ENCODE results near the gene TNIK.
"Not testable (repeated sequence)": the region's sequence is repeated elsewhere in the genome, so short reads cannot be mapped to it uniquely, and the experiment has no call there.

The TNIK gene

DNA sequence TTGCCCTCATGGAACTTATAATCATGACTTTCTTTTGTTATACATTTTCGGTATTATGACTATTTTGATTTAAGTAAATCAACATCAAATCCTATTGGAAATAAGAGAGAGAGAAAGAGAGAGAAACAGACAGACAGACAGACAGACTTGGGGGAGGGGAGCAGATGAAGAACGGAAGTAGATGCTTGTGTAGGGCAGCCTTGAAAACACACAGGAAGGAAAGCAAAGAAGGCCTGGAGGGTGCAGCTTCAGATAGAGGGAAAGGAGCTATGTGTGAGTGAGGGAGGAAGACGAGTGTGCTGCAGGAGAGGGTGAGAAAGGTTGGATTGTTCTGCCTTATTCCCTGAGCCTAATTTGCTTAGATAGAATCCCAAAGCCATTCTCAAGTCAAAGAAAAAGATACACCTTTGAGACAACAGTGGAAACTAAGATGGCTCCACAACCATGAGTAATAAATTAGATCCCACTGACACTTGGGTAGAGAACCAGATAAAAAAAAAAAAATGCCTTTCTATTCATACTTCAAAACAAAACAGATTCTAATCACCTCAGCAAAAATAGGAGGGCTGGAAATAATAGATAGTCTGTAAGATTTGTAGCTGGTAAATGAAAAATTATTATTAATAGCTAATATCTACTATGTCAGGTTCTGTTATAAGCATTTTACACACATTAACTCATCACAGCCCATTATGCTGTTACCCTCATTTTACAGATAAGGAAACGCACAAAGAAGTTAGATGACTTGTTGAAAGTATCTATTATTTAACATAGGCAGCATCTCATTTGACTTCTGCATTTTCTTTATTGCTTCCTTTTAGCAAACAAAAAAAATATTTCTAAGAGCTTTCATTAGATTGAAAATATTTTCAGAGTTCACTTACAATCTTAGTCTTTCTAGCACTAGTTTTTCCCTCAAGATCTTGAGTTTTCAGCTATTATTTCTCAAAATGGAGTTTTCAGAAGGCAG lies 214.1 kb downstream of the TNIK start:
- no peak overlapping the region for H3K27ac ChIP-seq
- no peak for TF ChIP-seq ZFX (IDR thresholded peaks at IDR 0.05)
- TF ChIP-seq, protein P1, sequence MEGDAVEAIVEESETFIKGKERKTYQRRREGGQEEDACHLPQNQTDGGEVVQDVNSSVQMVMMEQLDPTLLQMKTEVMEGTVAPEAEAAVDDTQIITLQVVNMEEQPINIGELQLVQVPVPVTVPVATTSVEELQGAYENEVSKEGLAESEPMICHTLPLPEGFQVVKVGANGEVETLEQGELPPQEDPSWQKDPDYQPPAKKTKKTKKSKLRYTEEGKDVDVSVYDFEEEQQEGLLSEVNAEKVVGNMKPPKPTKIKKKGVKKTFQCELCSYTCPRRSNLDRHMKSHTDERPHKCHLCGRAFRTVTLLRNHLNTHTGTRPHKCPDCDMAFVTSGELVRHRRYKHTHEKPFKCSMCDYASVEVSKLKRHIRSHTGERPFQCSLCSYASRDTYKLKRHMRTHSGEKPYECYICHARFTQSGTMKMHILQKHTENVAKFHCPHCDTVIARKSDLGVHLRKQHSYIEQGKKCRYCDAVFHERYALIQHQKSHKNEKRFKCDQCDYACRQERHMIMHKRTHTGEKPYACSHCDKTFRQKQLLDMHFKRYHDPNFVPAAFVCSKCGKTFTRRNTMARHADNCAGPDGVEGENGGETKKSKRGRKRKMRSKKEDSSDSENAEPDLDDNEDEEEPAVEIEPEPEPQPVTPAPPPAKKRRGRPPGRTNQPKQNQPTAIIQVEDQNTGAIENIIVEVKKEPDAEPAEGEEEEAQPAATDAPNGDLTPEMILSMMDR (conservative IDR thresholded peaks at IDR 0.05): no peak

DNA sequence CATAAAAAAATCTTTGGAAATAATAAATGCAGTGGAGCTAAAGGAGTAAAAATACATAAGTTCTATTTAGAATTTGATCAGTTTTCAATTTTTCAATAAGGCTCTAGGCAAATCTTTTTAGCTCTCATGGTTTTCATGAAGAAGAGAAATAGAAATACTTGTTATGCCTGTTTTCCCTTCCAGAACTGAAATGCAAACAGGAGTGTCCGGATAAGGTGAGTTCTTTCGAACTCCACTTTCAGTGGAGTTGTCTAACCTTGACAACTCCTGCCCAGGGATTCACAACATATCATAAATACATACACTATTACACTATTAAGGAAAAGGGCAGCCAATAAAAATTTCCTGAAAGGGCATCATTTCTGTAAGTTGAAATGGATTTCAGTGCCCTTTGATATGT lies 217.3 kb downstream of the TNIK start:
- no peak for TF ChIP-seq ZFX (IDR thresholded peaks at IDR 0.05)
- TF ChIP-seq, protein P1 (conservative IDR thresholded peaks at IDR 0.05): no peak

DNA sequence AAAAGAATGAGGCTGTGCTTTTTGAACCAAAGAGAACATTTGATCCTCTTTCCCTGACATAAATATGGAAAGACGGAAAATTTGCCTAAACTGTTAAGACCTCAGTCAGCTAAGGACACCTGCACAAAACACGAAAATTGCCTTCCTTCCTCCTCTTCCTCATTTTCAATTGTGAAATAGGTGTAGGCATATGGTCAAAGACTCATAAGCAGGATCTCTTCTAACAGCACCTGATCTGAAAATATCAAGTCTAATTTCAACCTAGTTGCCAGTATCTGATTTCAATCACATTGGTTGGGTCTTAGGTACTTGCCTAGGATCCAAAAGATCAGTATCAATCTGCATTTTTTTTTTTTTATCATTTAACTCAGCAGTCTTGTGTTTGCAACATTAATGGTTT lies 218.0 kb downstream of the TNIK start:
- no peak overlapping the region for H3K27ac ChIP-seq
- TF ChIP-seq, protein P1 (conservative IDR thresholded peaks at IDR 0.05): no peak
- no peak for TF ChIP-seq ZFX (IDR thresholded peaks at IDR 0.05)

More for the DNA sequence above, 217.3 kb downstream of the TNIK start:
- H3K27ac ChIP-seq: no peak overlapping the region

DNA sequence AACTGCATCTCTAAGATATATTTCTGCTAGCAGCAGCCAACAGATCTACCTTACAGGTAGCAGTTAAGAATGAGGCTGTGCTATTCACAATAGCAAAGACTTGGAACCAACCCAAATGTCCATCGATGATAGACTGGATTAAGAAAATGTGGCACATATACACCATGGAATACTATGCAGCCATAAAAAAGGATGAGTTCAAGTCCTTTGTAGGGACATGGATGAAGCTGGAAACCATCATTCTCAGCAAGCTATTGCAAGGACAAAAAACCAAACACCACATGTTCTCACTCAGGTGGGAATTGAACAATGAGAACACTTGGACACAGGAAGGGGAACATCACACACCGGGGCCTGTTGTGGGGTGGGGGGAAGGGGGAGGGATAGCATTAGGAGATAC lies 218.6 kb downstream of the TNIK start:
- H3K27ac ChIP-seq: not testable (repeated sequence)

DNA sequence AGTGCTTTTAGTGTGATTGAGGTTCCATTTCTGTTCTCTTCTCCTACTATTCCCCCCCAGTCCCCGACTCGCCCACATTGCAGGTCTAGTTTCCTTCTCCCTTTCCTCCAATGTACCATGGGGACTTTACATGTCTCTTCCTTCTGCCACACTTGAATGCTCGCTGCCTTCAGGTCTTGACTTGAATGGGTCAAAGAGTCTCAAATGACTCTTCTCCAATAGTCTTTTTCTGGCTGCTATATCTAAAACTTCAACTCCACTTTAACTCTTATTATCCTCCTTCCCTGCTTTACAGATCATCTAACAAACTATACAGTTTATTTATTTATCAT lies 219.7 kb downstream of the TNIK start:
- no peak overlapping the region for H3K27ac ChIP-seq
- no peak for TF ChIP-seq ZFX (IDR thresholded peaks at IDR 0.05)
- TF ChIP-seq, protein P1 (conservative IDR thresholded peaks at IDR 0.05): no peak

DNA sequence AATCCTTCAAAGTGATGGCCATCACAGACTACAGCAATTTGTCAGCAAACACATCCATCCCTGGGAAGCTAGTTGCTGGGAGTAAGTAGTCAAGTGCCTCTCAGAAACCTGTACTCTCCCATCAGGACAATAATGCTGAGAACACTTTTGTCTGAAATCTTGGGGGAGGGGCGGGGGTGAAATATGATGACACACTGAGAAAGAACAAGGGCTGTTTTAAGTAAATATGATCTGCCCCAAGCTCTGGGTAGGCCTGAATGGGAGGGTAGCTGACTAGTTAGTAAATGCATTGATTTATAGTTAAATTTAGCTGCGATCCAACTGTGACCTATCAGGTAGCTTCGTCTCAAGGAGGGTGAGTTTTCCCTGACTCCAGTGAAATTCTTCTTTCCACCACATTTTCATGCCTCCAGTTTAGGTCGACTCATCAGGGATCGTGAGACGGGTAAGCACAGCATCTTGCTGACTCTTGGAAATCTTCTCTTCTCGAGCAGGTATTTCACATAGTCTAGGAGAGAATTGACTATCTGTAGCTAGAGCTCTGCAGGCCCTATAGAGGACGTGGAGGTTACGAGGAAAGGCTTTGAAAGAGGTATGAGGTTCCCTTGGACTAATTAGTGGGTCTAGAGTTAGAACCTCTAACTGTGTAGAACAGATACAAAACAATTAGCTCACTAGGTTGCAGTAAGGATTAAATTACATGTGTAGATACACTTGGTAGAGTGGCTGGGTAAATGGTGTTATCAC lies 220.3 kb downstream of the TNIK start:
- H3K27ac ChIP-seq: no peak overlapping the region
- no peak for TF ChIP-seq ZFX (IDR thresholded peaks at IDR 0.05)
- TF ChIP-seq, protein P1 (conservative IDR thresholded peaks at IDR 0.05): no peak

DNA sequence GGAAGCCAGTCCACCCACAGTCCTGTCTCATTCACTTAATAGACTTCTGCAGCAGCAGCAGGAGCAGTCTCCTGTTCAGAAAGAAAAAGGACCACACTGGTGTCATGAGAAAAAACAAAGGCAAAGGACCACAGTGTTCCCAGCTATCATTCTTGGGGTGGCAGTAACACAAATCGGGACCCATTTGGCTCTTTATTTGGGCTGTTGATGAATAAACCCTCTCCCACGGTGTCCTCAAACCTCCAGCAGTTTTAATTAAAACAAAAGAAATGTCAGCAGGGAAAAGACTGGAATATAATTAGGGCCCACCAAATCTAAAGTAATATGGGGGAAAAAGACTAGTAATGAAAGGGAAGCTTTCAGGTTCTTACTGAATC lies 223.2 kb downstream of the TNIK start:
- H3K27ac ChIP-seq: no peak overlapping the region
- TF ChIP-seq ZFX (IDR thresholded peaks at IDR 0.05): no peak
- TF ChIP-seq, protein P1 (conservative IDR thresholded peaks at IDR 0.05): no peak
